HFFc6 (cell line): ENCODE data around the gene CLDN9. TPM values are rescaled to one million over a fixed set of nuclear protein-coding genes. Genes with fewer than 3 reads are reported as not detected.
A peak's percentile ranks its signal among the peaks of the same experiment; 100 is the strongest.

Experiments
- DNase-seq: peaks from one replicate; pipeline ENCODE4 v3.0.0-alpha.2; 2018
- H3K27ac Mint-ChIP-seq: 2 replicates; pipeline ENCODE4 v1.8.0; 2020; ENCODE audit warnings: mild to moderate bottlenecking, mixed read lengths
- H3K27me3 Mint-ChIP-seq: 2 replicates; pipeline ENCODE4 v1.8.0; 2021; ENCODE audit warnings: mild to moderate bottlenecking, moderate library complexity, mixed read lengths; ENCODE audit not compliant: insufficient read depth
- H3K36me3 Mint-ChIP-seq: 2 replicates; pipeline ENCODE4 v1.8.0; 2021; ENCODE audit warnings: low read depth, mixed read lengths
- H3K4me1 Mint-ChIP-seq: 2 replicates; pipeline ENCODE4 v1.8.0; 2020; ENCODE audit warnings: low read depth, mixed read lengths
- H3K4me3 Mint-ChIP-seq: 2 replicates; pipeline ENCODE4 v1.8.0; 2020; ENCODE audit warnings: mild to moderate bottlenecking, moderate library complexity, mixed read lengths
- H3K9me3 Mint-ChIP-seq: 2 replicates; pipeline ENCODE4 v1.8.0; 2020; ENCODE audit warnings: mild to moderate bottlenecking, mixed read lengths
- CTCF ChIP-seq: fragments of 200-600 bp; sonication (generic); IDR thresholded peaks from 2 replicates; pipeline ENCODE4 v1.5.0; 2021; ENCODE audit warnings: antibody characterized with exemption, mild to moderate bottlenecking
- total RNA-seq, 6 experiments: library from RNA; stranded (reverse); fragmentation: NEBNext Ultra II Directional; extraction: Animal tissue kit (Norgen Biotek cat#: 25700); gene quantifications; 2 replicates in 1 of 6; 3 replicates in 5 of 6; pipeline ENCODE4 v1.2.3, GENCODE V29; 2021

The CLDN9 gene
- total RNA-seq, 6 experiments from 2014 or later = not detected

DNA sequence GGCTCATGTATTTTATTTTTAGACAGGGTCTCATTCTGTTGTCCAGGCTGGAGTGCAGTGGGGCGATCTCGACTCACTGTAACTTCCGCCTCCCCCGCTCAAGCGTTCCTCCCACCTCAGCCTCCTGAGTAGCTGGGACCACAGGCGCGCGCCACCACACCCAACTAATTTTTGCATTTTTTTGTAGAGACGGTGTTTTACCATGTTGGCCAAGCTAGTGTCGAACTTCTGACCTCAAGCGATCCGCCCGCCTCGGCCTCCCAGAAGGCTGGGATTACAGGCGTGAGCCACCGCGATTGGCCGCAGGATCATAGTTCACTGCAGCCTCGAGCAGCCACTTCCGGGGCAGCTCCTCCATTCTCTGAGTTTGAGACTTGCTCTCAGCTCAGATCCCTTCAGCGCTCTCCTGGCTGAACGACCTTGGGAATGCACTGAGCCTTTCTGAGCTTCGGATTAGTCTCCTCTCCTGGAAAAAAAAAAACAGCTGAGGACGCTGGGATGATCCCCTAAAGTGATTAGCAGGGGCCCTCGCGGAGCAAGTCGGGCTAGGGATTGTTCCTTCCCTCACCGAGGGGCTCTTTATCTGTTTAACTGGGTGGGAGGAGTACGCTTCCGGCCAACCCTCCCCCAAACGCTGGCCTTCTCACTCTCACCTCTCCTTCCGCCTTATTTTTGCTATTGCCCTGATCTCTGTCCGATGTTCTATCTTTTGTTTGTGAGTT, 31.4 kb upstream of the CLDN9 start:
- TF ChIP-seq CTCF = no peak
- Mint-ChIP-seq H3K4me1 (peaks cover 24% of the 10 kb centered on the region), H3K27ac (peak overlapping the region; percentile 73), H3K27me3 (peaks cover 7% of the 10 kb centered on the region), H3K36me3 (no peaks in the 10 kb centered on the region), H3K4me3 (peak overlapping the region; percentile 83), H3K9me3 (no peaks in the 10 kb centered on the region)
- no peak for DNase-seq

- H3K36me3 Mint-ChIP-seq = no peaks in the 10 kb centered on the region
- TF ChIP-seq CTCF = no peak
- H3K9me3 Mint-ChIP-seq = no peaks in the 10 kb centered on the region
- H3K4me3 Mint-ChIP-seq = peak overlapping the region; percentile 73
- peaks cover 11% of the 10 kb centered on the region for H3K27me3 Mint-ChIP-seq
- H3K27ac Mint-ChIP-seq = peak overlapping the region; percentile 59
- no peak for DNase-seq
- peaks cover 24% of the 10 kb centered on the region for H3K4me1 Mint-ChIP-seq
Observed at GRCh38 chr16:2981899-2982250, 30.8 kb upstream of the CLDN9 start.

- no peak overlapping the region for H3K27ac Mint-ChIP-seq
- H3K27me3 Mint-ChIP-seq = peaks cover 12% of the 10 kb centered on the region
- no peaks in the 10 kb centered on the region for H3K9me3 Mint-ChIP-seq
- peaks cover 24% of the 10 kb centered on the region for H3K4me1 Mint-ChIP-seq
- H3K36me3 Mint-ChIP-seq = no peaks in the 10 kb centered on the region
- no peak for TF ChIP-seq CTCF
- no peak for DNase-seq
- no peak overlapping the region for H3K4me3 Mint-ChIP-seq
Observed at GRCh38 chr16:2982402-2982801, 30.3 kb upstream of the CLDN9 start.

DNA sequence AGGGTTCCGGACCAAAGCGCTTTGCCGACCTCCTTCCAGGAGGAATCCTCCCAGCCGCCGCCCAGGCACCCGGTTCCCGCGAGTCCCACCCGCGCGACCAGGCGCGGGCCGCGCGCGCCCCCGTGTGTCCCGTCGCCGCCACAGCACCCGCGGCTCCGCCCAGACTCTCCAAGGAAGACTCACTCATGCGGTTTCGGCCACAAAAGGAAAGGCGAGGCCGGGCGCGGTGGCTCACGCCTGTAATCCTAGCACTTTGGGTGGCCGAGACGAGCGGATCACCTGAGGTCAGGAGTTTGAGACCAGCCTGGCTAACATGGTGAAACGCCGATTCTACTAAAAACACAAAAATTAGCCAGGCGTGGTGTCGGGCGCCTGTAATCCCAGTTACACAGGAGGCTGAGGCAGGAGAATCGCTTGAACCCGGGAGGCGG, 29.0 kb upstream of the CLDN9 start:
- peaks cover 13% of the 10 kb centered on the region for H3K27me3 Mint-ChIP-seq

DNA sequence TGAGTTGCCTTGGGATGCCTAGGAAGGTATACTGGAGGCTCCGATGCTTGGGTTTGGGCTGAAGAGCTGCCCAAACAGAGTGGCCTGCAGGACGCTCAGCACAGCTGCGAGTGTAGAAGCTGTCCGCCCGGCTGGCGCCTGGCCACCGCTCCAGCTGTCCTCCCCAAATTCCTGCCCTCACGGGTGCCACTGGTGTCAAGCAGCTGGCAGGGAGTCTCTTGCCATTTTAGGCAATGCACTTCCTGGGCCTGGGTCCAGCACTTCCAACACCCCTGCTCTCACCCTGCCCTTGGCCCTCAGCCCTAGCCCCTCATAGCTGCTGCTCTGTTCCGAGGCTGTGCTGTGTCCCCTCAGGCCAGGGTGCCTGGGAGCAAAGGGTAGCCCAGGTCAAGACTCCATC, 27.3 kb upstream of the CLDN9 start:
- Mint-ChIP-seq H3K4me1 (peaks cover 24% of the 10 kb centered on the region), H3K27me3 (peaks cover 19% of the 10 kb centered on the region), H3K9me3 (no peaks in the 10 kb centered on the region), H3K36me3 (no peaks in the 10 kb centered on the region), H3K4me3 (no peak overlapping the region), H3K27ac (no peak overlapping the region)
- no peak for TF ChIP-seq CTCF
- no peak for DNase-seq

More for the DNA sequence above, 29.0 kb upstream of the CLDN9 start:
- Mint-ChIP-seq H3K36me3 (no peaks in the 10 kb centered on the region), H3K9me3 (no peaks in the 10 kb centered on the region), H3K4me1 (peaks cover 24% of the 10 kb centered on the region), H3K27ac (peak overlapping the region; percentile 46), H3K4me3 (peak overlapping the region; percentile 75)
- DNase-seq = peak; percentile 79
- peak; percentile 95 for TF ChIP-seq CTCF
